Progenitor cell of endocrine pancreas (in vitro differentiated cells): ENCODE measurements around the gene ZNF212. TPM values are rescaled to one million over a fixed set of nuclear protein-coding genes. Genes with fewer than 3 reads are reported as not detected.

Experiments used
- DNase-seq: peaks from one replicate; pipeline ENCODE4 v3.0.0; 2021; ENCODE audit warnings: low spot score; ENCODE audit not compliant: unreplicated experiment
- H3K27ac Mint-ChIP-seq: 2 replicates; pipeline ENCODE4 v1.8.0; 2021; ENCODE audit warnings: mild to moderate bottlenecking, moderate library complexity, mixed read lengths
- H3K27me3 Mint-ChIP-seq: 2 replicates; pipeline ENCODE4 v1.8.0; 2021; ENCODE audit warnings: mixed read lengths
- H3K36me3 Mint-ChIP-seq: 2 replicates; pipeline ENCODE4 v1.8.0; 2022; ENCODE audit warnings: mixed read lengths; ENCODE audit not compliant: insufficient read depth
- H3K4me1 Mint-ChIP-seq: 2 replicates; pipeline ENCODE4 v1.8.0; 2021; ENCODE audit warnings: low read depth, mixed read lengths
- H3K4me3 Mint-ChIP-seq: 2 replicates; pipeline ENCODE4 v1.8.0; 2021; ENCODE audit warnings: low read depth, mild to moderate bottlenecking, moderate library complexity, mixed read lengths
- H3K9me3 Mint-ChIP-seq: 2 replicates; pipeline ENCODE4 v1.8.0; 2021; ENCODE audit warnings: low read depth, mixed read lengths
- total RNA-seq: library from RNA; stranded (reverse); gene quantifications from 2 replicates; pipeline ENCODE4 v1.2.1, GENCODE V29; 2021
- TF ChIP-seq, protein P1 (sequence below): fragments of 200-600 bp; sonication (generic); IDR thresholded peaks from one replicate; pipeline ENCODE4 v1.5.0; 2021; ENCODE audit warnings: antibody characterized with exemption, mild to moderate bottlenecking; ENCODE audit not compliant: unreplicated experiment

Gene ZNF212
- total RNA-seq, 1 donor from 2014 or later, result 19.4 TPM

DNA sequence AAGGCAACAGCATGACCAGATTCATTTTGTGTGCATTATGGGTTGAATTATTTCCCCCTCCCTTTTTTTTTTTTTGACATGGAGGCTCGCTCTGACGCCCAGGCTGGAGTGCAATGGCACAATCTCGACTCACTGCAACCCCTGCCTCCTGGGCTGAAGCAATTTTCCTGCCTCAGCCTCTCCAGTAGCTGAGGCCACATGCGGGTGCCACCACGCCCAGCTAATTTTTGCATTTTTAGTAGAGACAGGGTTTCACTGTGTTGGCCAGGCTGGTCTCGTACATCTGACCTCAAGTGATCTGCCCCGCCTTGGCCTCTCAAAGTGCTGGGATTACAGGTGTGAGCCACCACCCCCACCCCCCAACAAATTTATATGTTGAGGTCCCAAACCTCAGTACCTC is 64.6 kb downstream of the ZNF212 start:
- H3K4me3 Mint-ChIP-seq, result no peak overlapping the region
- no peaks in the 10 kb centered on the region for H3K9me3 Mint-ChIP-seq
- no peaks in the 10 kb centered on the region for H3K27me3 Mint-ChIP-seq
- TF ChIP-seq, protein P1, sequence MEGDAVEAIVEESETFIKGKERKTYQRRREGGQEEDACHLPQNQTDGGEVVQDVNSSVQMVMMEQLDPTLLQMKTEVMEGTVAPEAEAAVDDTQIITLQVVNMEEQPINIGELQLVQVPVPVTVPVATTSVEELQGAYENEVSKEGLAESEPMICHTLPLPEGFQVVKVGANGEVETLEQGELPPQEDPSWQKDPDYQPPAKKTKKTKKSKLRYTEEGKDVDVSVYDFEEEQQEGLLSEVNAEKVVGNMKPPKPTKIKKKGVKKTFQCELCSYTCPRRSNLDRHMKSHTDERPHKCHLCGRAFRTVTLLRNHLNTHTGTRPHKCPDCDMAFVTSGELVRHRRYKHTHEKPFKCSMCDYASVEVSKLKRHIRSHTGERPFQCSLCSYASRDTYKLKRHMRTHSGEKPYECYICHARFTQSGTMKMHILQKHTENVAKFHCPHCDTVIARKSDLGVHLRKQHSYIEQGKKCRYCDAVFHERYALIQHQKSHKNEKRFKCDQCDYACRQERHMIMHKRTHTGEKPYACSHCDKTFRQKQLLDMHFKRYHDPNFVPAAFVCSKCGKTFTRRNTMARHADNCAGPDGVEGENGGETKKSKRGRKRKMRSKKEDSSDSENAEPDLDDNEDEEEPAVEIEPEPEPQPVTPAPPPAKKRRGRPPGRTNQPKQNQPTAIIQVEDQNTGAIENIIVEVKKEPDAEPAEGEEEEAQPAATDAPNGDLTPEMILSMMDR, result no peak
- DNase-seq, result no peak
- H3K36me3 Mint-ChIP-seq, result no peaks in the 10 kb centered on the region
- peaks cover 2% of the 10 kb centered on the region for H3K4me1 Mint-ChIP-seq
- no peak overlapping the region for H3K27ac Mint-ChIP-seq

Other genes starting within 250 kb of the ZNF212 start
- 238 TPM in 2 replicates for gene PDIA4, start 211.1 kb upstream of the ZNF212 start, total RNA-seq
- gene ZNF786, start 148.9 kb upstream of the ZNF212 start, total RNA-seq, result 18.0 and 20.6 TPM in 2 replicates
- 5.3 and 8.0 TPM in 2 replicates for gene ZNF425, start 113.3 kb upstream of the ZNF212 start, total RNA-seq
- 16.7 and 17.5 TPM in 2 replicates for gene ZNF398, start 92.2 kb upstream of the ZNF212 start, total RNA-seq
- 47.0 and 53.5 TPM in 2 replicates for gene ZNF282, start 44.1 kb upstream of the ZNF212 start, total RNA-seq
- 17.5 and 18.5 TPM in 2 replicates for gene ZNF783, start 22.5 kb downstream of the ZNF212 start, total RNA-seq
- gene ZNF777, start 221.4 kb downstream of the ZNF212 start, total RNA-seq, result 19.0 and 20.3 TPM in 2 replicates